GM20431 (cell line): ENCODE results near the gene MBOAT7.

Experiments
- in situ Hi-C: fragments of 300-500 bp; cut with MseI, MboI; formaldehyde crosslinking; loops from one replicate; pipeline ENCODE4 v1.15.0; 2020; ENCODE audit warnings: low sequenced_read_pairs; ENCODE audit not compliant: unreplicated experiment

Gene MBOAT7

GRCh38 chr19:54125713-54126112 is 63.7 kb downstream of the MBOAT7 start:
- in situ Hi-C loops = no loop called here

- in situ Hi-C loops = no loop called here
Measured at GRCh38 chr19:54124393-54124792, 65.0 kb downstream of the MBOAT7 start.

DNA sequence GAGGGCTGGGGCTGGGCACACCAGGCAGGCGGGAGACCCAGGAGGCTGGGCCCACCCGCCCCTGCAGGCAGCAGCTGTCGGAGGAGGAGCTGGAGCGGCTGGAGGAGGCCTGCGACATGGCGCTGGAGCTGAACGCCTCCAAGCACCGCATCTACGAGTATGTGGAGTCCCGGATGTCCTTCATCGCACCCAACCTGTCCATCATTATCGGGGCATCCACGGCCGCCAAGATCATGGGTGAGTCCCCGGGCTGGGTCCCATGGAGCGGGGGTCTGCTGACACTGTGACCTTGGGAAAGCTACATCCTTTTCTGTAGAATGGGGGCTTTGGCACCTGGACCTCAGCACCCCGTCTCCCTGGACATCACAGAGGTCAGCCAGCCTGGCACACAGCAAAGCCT is 65.7 kb downstream of the MBOAT7 start:
- in situ Hi-C loops = no loop called here
